SK-N-SH treated with all-trans-retinoic acid at 6 μM for 48 hours (cell line): ENCODE results near the gene CLDN18.

Source experiments
- ATAC-seq: fragments of 200-7000 bp; cut with Tn5 transposase; 3 replicates; pipeline ENCODE4 v1.9.1; 2020; ENCODE audit warnings: mild to moderate bottlenecking, moderate library complexity
- ARNTL ChIP-seq: fragments of 450-650 bp; formaldehyde crosslinking; IDR thresholded peaks from 2 replicates; pipeline ENCODE4 v1.5.0; 2020; ENCODE audit warnings: low read depth, mild to moderate bottlenecking, moderate library complexity, borderline replicate concordance
- BACH2 ChIP-seq: fragments of 250-450 bp; sonication (Bioruptor Pico); IDR thresholded peaks from 2 replicates; pipeline ENCODE4 v1.9.0; 2021; ENCODE audit warnings: mild to moderate bottlenecking, borderline replicate concordance
- ESRRG ChIP-seq: fragments of 250-450 bp; sonication (Bioruptor Pico); IDR thresholded peaks from 2 replicates; pipeline ENCODE4 v1.6.1; 2021; ENCODE audit warnings: mild to moderate bottlenecking
- GLIS3 ChIP-seq: fragments of 250-450 bp; sonication (Bioruptor Pico); IDR thresholded peaks from 2 replicates; pipeline ENCODE4 v1.5.0; 2020; ENCODE audit warnings: mild to moderate bottlenecking, moderate library complexity
- ISL1 ChIP-seq: fragments of 250-450 bp; sonication (Bioruptor Pico); IDR thresholded peaks from 2 replicates; pipeline ENCODE4 v2.1.2; 2022; ENCODE audit warnings: mild to moderate bottlenecking, moderate library complexity
- PPARA ChIP-seq: fragments of 250-450 bp; sonication (Bioruptor Pico); IDR thresholded peaks from 2 replicates; pipeline ENCODE4 v1.5.0; 2020; ENCODE audit warnings: mild to moderate bottlenecking, borderline replicate concordance
- RARB ChIP-seq: fragments of 250-450 bp; sonication (Bioruptor Pico); IDR thresholded peaks from 2 replicates; pipeline ENCODE4 v1.8.0; 2021; ENCODE audit warnings: mild to moderate bottlenecking, moderate library complexity
- SNAI2 ChIP-seq: fragments of 250-450 bp; sonication (Bioruptor Pico); IDR thresholded peaks from 2 replicates; pipeline ENCODE4 v1.5.0; 2020; ENCODE audit warnings: mild to moderate bottlenecking, moderate library complexity
- TCF4 ChIP-seq: fragments of 250-450 bp; sonication (Bioruptor Pico); IDR thresholded peaks from 2 replicates; pipeline ENCODE4 v1.8.0; 2021; ENCODE audit warnings: mild to moderate bottlenecking, moderate library complexity, borderline replicate concordance
- TOX ChIP-seq: fragments of 250-450 bp; sonication (Bioruptor Pico); IDR thresholded peaks from 2 replicates; pipeline ENCODE4 v1.8.0; 2021; ENCODE audit warnings: mild to moderate bottlenecking, moderate library complexity, borderline replicate concordance
- ZC3H10 ChIP-seq: fragments of 250-450 bp; sonication (Bioruptor Pico); IDR thresholded peaks from 2 replicates; pipeline ENCODE4 v1.5.1; 2021; ENCODE audit warnings: mild to moderate bottlenecking, moderate library complexity
- ZFP3 ChIP-seq: fragments of 250-450 bp; sonication (Bioruptor Pico); IDR thresholded peaks from 2 replicates; pipeline ENCODE4 v1.5.0; 2020; ENCODE audit warnings: mild to moderate bottlenecking, moderate library complexity
- ZFP30 ChIP-seq: fragments of 450-650 bp; formaldehyde crosslinking; IDR thresholded peaks from 2 replicates; pipeline ENCODE4 v1.5.0; 2022; ENCODE audit warnings: mild to moderate bottlenecking, moderate library complexity
- ZNF565 ChIP-seq: fragments of 450-650 bp; formaldehyde crosslinking; conservative IDR thresholded peaks from 2 replicates; pipeline ENCODE4 v1.5.0; 2020; ENCODE audit warnings: low read depth, mild to moderate bottlenecking, moderate library complexity
- ZNF70 ChIP-seq: fragments of 450-650 bp; formaldehyde crosslinking; IDR thresholded peaks from 2 replicates; pipeline ENCODE4 v1.5.0; 2020; ENCODE audit warnings: mild to moderate bottlenecking, moderate library complexity
- ZNF8 ChIP-seq: fragments of 450-650 bp; formaldehyde crosslinking; IDR thresholded peaks from 2 replicates; pipeline ENCODE4 v1.5.0; 2020; ENCODE audit warnings: mild to moderate bottlenecking, moderate library complexity
- TF ChIP-seq, protein P1 (sequence below): fragments of 250-450 bp; sonication (Bioruptor Pico); IDR thresholded peaks from 2 replicates; pipeline ENCODE4 v1.8.0; 2020; ENCODE audit warnings: mild to moderate bottlenecking, moderate library complexity, borderline replicate concordance
- TF ChIP-seq, protein P2 (sequence below): fragments of 250-450 bp; sonication (Bioruptor Pico); IDR thresholded peaks from 2 replicates; pipeline ENCODE4 v1.5.0; 2020; ENCODE audit warnings: mild to moderate bottlenecking, moderate library complexity
- TF ChIP-seq, protein P3 (sequence below): fragments of 250-450 bp; sonication (Bioruptor Pico); IDR thresholded peaks from 2 replicates; pipeline ENCODE4 v1.5.1; 2020; ENCODE audit warnings: low read depth, mild to moderate bottlenecking, moderate library complexity
- TF ChIP-seq, protein P4 (sequence below): fragments of 250-450 bp; sonication (Bioruptor Pico); IDR thresholded peaks from 2 replicates; pipeline ENCODE4 v1.8.0; 2021; ENCODE audit warnings: low read depth, mild to moderate bottlenecking, moderate library complexity, borderline replicate concordance

The CLDN18 gene

DNA sequence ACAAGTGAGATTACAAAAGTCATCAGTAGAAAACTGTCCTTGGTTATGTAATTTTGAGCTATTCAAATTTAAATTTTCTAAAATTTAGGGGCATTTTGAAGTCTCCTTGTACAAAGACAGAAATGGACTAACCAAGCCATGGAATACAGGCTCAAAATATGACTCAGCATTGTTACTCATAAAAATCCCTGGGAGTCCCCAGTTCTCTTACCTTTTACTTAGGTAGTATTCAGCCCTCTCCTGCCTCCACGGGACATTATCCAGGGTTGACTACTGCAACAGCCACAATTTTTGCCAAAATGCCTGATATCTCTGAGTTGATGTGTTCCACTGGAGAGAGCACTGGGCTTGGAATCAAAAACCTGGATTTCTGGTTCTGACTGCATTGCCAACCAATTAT lies 25.0 kb downstream of the CLDN18 start (continued):
- TF ChIP-seq, protein P1, sequence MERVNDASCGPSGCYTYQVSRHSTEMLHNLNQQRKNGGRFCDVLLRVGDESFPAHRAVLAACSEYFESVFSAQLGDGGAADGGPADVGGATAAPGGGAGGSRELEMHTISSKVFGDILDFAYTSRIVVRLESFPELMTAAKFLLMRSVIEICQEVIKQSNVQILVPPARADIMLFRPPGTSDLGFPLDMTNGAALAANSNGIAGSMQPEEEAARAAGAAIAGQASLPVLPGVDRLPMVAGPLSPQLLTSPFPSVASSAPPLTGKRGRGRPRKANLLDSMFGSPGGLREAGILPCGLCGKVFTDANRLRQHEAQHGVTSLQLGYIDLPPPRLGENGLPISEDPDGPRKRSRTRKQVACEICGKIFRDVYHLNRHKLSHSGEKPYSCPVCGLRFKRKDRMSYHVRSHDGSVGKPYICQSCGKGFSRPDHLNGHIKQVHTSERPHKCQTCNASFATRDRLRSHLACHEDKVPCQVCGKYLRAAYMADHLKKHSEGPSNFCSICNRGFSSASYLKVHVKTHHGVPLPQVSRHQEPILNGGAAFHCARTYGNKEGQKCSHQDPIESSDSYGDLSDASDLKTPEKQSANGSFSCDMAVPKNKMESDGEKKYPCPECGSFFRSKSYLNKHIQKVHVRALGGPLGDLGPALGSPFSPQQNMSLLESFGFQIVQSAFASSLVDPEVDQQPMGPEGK (CRISPR knock-in tag): no peak
- no peak for TF ChIP-seq ZFP3

DNA sequence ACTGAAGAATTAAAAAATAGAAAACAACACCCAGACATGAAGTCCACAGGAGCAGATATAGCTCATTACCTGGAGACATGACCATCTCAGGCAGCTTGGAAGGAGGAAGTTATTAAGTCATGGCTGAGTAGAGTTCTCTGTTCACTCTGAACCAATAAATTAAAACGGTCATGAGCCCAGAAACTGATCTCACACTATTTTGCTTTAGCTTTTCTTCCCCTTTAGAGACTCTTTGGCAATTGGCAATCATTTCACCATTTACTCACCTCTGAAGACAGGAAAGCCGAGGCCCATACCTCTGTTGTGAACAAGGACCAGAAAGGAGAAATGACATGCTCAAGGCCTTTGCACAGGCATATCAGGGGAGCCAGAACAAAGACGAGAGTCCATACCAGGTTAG lies 26.6 kb downstream of the CLDN18 start:
- no peak for ATAC-seq
- TF ChIP-seq, protein P2, sequence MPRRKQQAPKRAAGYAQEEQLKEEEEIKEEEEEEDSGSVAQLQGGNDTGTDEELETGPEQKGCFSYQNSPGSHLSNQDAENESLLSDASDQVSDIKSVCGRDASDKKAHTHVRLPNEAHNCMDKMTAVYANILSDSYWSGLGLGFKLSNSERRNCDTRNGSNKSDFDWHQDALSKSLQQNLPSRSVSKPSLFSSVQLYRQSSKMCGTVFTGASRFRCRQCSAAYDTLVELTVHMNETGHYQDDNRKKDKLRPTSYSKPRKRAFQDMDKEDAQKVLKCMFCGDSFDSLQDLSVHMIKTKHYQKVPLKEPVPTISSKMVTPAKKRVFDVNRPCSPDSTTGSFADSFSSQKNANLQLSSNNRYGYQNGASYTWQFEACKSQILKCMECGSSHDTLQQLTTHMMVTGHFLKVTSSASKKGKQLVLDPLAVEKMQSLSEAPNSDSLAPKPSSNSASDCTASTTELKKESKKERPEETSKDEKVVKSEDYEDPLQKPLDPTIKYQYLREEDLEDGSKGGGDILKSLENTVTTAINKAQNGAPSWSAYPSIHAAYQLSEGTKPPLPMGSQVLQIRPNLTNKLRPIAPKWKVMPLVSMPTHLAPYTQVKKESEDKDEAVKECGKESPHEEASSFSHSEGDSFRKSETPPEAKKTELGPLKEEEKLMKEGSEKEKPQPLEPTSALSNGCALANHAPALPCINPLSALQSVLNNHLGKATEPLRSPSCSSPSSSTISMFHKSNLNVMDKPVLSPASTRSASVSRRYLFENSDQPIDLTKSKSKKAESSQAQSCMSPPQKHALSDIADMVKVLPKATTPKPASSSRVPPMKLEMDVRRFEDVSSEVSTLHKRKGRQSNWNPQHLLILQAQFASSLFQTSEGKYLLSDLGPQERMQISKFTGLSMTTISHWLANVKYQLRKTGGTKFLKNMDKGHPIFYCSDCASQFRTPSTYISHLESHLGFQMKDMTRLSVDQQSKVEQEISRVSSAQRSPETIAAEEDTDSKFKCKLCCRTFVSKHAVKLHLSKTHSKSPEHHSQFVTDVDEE (CRISPR knock-in tag): no peak
- TF ChIP-seq ZNF565 (CRISPR knock-in tag): no peak
- TF ChIP-seq BACH2 (CRISPR knock-in tag): no peak
- no peak for TF ChIP-seq GLIS3 (CRISPR knock-in tag)
- no peak for TF ChIP-seq ARNTL (CRISPR knock-in tag)
- TF ChIP-seq ESRRG (CRISPR knock-in tag): no peak
- TF ChIP-seq, protein P3, sequence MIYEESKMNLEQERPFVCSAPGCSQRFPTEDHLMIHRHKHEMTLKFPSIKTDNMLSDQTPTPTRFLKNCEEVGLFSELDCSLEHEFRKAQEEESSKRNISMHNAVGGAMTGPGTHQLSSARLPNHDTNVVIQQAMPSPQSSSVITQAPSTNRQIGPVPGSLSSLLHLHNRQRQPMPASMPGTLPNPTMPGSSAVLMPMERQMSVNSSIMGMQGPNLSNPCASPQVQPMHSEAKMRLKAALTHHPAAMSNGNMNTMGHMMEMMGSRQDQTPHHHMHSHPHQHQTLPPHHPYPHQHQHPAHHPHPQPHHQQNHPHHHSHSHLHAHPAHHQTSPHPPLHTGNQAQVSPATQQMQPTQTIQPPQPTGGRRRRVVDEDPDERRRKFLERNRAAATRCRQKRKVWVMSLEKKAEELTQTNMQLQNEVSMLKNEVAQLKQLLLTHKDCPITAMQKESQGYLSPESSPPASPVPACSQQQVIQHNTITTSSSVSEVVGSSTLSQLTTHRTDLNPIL: no peak
- TF ChIP-seq RARB: no peak
- no peak for TF ChIP-seq ZNF70 (CRISPR knock-in tag)
- no peak for TF ChIP-seq TOX (CRISPR knock-in tag)
- no peak for TF ChIP-seq TCF4
- TF ChIP-seq ISL1 (CRISPR knock-in tag): no peak
- no peak for TF ChIP-seq SNAI2 (CRISPR knock-in tag)
- TF ChIP-seq, protein P1 (CRISPR knock-in tag): no peak
- TF ChIP-seq, protein P4, sequence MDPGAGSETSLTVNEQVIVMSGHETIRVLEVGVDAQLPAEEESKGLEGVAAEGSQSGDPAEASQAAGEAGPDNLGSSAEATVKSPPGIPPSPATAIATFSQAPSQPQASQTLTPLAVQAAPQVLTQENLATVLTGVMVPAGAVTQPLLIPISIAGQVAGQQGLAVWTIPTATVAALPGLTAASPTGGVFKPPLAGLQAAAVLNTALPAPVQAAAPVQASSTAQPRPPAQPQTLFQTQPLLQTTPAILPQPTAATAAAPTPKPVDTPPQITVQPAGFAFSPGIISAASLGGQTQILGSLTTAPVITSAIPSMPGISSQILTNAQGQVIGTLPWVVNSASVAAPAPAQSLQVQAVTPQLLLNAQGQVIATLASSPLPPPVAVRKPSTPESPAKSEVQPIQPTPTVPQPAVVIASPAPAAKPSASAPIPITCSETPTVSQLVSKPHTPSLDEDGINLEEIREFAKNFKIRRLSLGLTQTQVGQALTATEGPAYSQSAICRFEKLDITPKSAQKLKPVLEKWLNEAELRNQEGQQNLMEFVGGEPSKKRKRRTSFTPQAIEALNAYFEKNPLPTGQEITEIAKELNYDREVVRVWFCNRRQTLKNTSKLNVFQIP: no peak
- TF ChIP-seq ZC3H10 (CRISPR knock-in tag): no peak

DNA sequence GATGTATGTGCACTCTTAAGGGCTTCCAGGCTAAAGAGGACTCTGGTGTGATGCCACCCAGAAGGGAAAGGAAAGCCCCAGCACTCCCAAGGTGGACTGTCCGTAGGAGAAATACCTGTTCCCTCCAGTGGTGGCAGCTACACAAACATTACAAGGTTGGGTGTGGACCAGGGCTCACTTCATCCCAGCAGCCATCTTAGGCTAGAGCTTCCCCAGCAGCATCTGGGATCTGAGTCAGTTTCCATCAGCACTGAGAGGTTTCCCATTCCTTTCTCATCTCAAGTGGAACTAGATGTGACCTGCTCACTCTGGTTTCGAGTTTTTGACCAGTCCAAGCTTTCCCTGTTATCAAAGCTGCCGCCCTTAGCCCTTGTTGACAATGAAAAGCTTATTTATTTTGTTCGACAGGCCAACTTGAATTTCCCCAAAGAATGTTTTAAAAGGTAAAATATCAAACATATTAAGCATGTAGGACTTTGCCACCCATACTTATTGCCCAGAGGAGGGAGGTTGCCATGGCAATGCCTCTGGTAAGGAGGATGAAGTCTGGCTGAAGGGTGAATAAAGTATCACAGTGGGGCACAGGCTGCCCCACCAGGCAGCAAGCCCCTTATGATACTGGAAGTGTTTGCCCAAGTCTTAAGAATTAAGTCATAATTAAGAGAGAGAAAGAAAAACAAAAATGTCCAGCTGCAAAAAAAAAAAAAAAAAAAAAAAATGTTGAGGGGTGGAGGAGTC lies 28.9 kb downstream of the CLDN18 start:
- TF ChIP-seq ARNTL (CRISPR knock-in tag): no peak
- no peak for TF ChIP-seq PPARA (CRISPR knock-in tag)
- TF ChIP-seq ZFP30 (CRISPR knock-in tag): no peak
- TF ChIP-seq RARB: no peak
- TF ChIP-seq TOX (CRISPR knock-in tag): no peak
- TF ChIP-seq ZNF70 (CRISPR knock-in tag): no peak
- TF ChIP-seq ESRRG (CRISPR knock-in tag): no peak
- no peak for TF ChIP-seq ZNF565 (CRISPR knock-in tag)
- no peak for TF ChIP-seq GLIS3 (CRISPR knock-in tag)
- TF ChIP-seq ZNF8 (CRISPR knock-in tag): no peak
- no peak for ATAC-seq
